ELF-1 (cell line): Measurements from ENCODE around the gene ALPG.
"Not testable (repeated sequence)": the region's sequence is repeated elsewhere in the genome, so short reads cannot be mapped to it uniquely, and the experiment has no call there.

Source experiments
- DNase-seq: peaks from one replicate; pipeline ENCODE4 v3.0.0-alpha.2; 2016; ENCODE audit warnings: low read depth, low spot score

The ALPG gene

GRCh38 chr2:232419245-232420072 lies 12.8 kb downstream of the ALPG start:
- peak; percentile 68 for DNase-seq

- DNase-seq: no peak
Observed at GRCh38 chr2:232420073-232420454, 13.4 kb downstream of the ALPG start.

- DNase-seq: peak; percentile 73
Observed at GRCh38 chr2:232420463-232421188, 14.0 kb downstream of the ALPG start.

DNA sequence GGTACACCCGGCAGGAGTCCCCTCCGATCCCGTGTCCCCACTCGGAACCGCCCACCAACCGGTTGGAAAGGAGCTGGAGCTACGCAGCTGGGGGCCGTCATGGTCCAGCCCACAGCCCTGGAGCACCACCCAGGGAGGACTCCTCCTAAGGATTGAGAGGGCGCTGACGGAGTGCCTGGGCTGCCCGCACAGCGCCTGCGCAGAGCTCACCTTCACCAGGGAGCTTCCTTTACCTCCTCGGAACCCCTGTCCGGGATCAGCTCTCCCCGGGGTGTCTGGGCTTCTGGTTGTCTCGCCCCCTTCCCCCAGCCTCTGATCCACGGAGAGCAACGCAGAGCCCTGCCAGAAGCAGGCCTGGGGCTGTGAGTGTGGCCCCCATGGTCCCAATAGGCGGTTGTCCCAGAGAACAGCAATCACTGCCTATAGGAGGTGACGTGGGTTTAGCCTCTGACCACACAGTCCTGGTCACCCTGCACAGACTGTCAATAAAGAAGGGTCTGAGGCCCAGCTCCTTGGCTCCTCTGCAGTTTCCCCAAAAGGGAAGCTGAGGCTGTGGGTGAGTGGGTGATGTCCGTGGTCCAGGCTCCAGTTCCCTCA lies 14.6 kb downstream of the ALPG start:
- DNase-seq: no peak

- DNase-seq: no peak
Observed at GRCh38 chr2:232422051-232422450, 15.4 kb downstream of the ALPG start.

DNA sequence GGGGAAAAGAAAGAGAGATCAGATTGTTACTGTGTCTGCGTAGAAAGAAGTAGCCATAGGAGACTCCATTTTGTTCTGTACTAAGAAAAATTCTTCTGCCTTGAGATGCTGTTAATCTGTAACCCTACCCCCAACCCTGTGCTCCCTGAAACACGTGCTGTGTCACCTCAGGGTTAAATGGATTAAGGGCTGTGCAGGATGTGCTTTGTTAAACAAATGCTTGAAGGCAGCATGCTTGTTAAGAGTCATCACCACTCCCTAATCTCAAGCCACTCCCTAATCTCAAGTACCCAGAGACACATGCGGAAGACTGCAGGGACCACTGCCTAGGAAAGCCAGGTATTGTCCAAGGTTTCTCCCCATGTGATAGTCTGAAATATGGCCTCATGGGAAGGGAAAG lies 16.4 kb downstream of the ALPG start:
- peak; percentile 70 for DNase-seq

GRCh38 chr2:232423407-232423806 lies 16.8 kb downstream of the ALPG start:
- DNase-seq: peak; percentile 80

GRCh38 chr2:232431705-232432590 lies 25.3 kb downstream of the ALPG start:
- no peak for DNase-seq

DNA sequence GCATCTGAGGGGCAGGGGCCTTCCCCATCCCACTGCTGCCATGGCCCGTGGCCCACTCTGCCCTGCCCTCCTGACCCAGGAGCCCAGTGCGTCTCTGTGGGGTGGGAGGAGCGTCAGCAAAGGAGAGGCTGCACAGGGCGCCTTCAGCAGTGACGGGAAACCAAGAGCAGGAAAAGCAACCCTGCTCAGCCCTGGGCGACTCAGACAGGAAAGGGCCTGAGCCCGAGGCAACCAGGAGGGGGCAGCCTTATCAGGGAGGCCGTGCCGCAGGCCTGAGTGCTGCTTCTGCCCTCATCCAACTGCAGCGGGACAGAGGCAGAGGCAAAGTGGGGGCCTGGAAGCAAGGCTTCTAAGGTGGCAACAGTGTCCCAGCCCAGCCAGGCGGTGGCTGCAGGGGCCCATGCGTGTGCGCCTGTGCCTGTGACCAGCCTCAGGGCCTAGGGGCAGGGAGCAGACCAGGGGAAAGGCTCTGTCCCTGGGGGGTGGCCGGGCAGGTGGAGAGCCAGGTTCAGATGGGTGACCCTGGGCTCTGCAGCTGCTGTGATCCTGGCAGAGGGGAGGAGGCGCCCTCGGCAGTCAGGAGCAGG lies 26.0 kb downstream of the ALPG start:
- peak; percentile 87 for DNase-seq

- DNase-seq: not testable (repeated sequence)
Observed at GRCh38 chr2:232433622-232434021, 27.0 kb downstream of the ALPG start.

- DNase-seq: no peak
Observed at GRCh38 chr2:232434091-232434490, 27.4 kb downstream of the ALPG start.

DNA sequence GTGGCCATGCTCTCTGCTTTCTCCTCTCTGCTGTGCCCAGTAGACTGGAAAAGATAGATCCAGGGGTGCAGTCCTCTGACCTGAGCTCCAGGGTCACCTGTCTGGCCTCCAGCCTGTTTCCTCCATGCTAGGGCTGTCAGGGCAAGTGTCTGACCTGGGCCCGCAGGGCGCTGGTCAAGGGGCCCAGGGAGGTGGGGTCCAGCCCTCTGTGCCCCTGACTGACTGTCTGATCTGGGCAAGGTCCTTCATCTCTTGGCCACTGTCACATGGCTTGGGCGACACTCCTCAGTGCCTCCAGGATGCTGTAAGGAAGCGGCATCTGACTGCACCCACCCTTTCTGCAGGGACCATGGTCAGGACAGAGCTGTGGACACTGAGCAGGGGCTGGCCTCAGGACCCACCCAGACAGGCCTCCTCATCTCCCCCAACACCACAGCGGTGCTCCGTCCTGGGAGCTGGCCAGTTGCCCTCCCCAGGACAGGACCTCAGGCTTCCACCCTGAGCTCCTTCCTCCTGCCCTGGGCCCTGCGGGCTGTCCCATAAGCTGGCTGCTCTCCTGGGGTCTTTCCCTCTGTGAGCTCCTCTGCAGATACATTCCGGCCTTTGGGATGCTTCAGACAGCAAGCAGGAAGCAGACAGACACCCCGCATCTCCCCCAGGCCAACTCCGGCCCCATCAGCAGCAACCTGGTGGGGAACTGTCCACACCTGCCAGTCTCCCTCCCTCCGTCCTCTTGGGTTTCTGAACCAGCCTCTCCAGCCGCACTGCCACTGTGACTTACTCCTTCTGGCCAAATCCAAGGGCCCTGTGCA lies 28.1 kb downstream of the ALPG start:
- DNase-seq: no peak

DNA sequence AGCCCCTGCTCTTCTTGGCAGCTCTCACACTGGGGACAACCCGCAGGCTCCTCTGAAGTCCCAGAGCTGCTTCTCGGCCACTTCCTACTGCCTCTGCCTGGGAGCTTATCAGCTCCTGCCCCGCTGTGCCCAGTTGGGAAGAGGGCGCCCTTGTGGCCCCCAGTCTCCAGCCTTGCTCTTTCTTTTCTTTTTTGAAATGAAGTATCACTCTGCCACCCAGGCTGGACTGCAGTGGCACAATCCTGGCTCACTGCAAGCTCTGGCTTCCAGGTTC lies 28.7 kb downstream of the ALPG start:
- DNase-seq: no peak

DNA sequence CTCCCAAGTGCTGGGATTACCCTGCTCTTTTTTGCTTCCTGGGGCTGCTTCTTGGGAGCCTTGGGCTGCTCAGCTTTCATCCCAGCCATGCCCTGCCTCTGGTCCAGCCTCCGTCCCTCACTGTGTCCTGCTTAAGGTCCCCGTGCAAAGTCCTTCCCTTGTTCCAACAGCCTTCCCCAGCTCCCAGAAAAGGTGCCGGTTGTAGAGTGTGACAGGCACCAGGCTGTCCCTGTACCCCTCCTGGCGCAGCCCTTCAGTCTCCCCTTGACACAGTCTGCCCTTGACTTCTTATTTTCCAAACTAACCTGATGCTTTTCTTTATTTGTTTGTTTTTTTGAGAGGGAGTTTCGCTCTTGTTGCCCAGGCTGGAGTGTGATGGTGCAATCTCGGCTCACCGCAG lies 29.2 kb downstream of the ALPG start:
- no peak for DNase-seq

GRCh38 chr2:232436381-232437194 lies 29.9 kb downstream of the ALPG start:
- no peak for DNase-seq

- no peak for DNase-seq
Observed at GRCh38 chr2:232437195-232437571, 30.5 kb downstream of the ALPG start.

DNA sequence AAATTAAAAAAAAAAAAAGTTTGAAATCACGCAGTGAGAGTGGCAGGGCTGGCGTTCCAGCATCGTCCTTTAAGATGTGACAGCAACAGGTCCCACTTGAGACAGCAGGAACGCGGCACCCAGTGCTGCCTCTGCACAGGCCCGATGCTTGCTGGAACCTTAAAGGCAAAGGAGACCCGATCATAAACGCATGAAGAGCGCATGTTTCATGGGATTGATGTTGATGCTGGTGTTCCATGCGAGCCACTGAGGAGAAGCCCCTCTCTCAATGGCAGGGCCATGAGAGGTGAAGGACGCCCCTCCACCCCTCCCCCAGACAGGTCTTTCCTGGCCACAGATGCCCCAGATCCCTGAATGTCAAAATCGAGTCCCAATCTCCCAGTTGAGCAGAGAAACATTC lies 31.4 kb downstream of the ALPG start:
- DNase-seq: no peak

GRCh38 chr2:232438951-232439757 lies 32.5 kb downstream of the ALPG start:
- DNase-seq: no peak

DNA sequence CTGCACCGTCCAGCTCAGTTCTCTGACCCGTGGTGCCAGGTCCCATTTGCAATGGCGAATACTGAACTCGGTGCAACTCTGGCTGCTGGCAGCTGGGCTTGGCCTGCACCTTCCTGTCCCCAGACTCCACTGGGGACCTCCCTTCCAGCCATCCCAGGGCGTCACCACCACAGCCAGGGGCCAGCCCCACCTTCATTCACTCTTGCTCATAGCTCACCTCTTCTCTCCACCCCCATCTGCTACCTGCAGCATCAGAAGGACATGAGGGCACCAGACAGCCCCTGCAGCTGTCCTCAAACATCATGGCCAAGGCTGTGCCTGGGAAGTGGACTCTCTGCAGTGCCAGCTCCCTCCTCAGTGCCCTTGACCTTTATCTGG lies 33.1 kb downstream of the ALPG start:
- DNase-seq: no peak
